HEK293T (cell line): ENCODE data around the gene COBLL1.

ENCODE experiments used
- CTCF ChIA-PET: fragments of 350-600 bp; formaldehyde crosslinking; extraction: SDS; loops from one replicate; lab custom pipeline; 2021; ENCODE audit warnings: antibody characterized with exemption, inconsistent platforms; lab: Yijun Ruan, JAX
- POLR2A ChIA-PET: fragments of 350-600 bp; formaldehyde crosslinking; extraction: SDS; loops from one replicate; lab custom pipeline; 2020; ENCODE audit warnings: antibody characterized with exemption, inconsistent platforms; lab: Yijun Ruan, JAX
- DNase-seq: peaks from one replicate; pipeline ENCODE4 v3.0.0; 2012; ENCODE audit warnings: mixed read lengths; ENCODE audit errors: extremely low spot score
- ARNT ChIP-seq: fragments of 450-650 bp; IDR thresholded peaks from 2 replicates; pipeline ENCODE4 v1.6.1; 2017; ENCODE audit warnings: mild to moderate bottlenecking
- BHLHE40 ChIP-seq: fragments of 450-650 bp; IDR thresholded peaks from 2 replicates; pipeline ENCODE4 v1.6.1; 2016; ENCODE audit warnings: mild to moderate bottlenecking, moderate library complexity, borderline replicate concordance
- CTBP1 ChIP-seq: fragments of 450-650 bp; IDR thresholded peaks from 2 replicates; pipeline ENCODE4 v1.6.1; 2016; ENCODE audit warnings: borderline replicate concordance
- ELF4 ChIP-seq: fragments of 450-650 bp; IDR thresholded peaks from 2 replicates; pipeline ENCODE4 v1.6.1; 2017; ENCODE audit warnings: antibody characterized with exemption
- FOXA1 ChIP-seq: fragments of 450-650 bp; IDR thresholded peaks from 2 replicates; pipeline ENCODE4 v1.6.1; 2016; ENCODE audit warnings: mild to moderate bottlenecking
- FOXK2 ChIP-seq: fragments of 450-650 bp; IDR thresholded peaks from 2 replicates; pipeline ENCODE4 v1.6.1; 2016; ENCODE audit warnings: mild to moderate bottlenecking
- FOXM1 ChIP-seq: fragments of 450-650 bp; IDR thresholded peaks from 2 replicates; pipeline ENCODE4 v1.6.1; 2017; ENCODE audit warnings: mild to moderate bottlenecking, borderline replicate concordance
- HDGF ChIP-seq: fragments of 450-650 bp; IDR thresholded peaks from 2 replicates; pipeline ENCODE4 v1.6.1; 2017; ENCODE audit warnings: antibody characterized with exemption, borderline replicate concordance
- L3MBTL2 ChIP-seq: fragments of 450-650 bp; conservative IDR thresholded peaks from 2 replicates; pipeline ENCODE4 v1.6.1; 2016; ENCODE audit warnings: mild to moderate bottlenecking
- LEF1 ChIP-seq: fragments of 450-650 bp; IDR thresholded peaks from 2 replicates; pipeline ENCODE4 v1.6.1; 2017; ENCODE audit warnings: mild to moderate bottlenecking, borderline replicate concordance
- NFRKB ChIP-seq: fragments of 450-650 bp; IDR thresholded peaks from 2 replicates; pipeline ENCODE4 v1.6.1; 2016; ENCODE audit warnings: mild to moderate bottlenecking, moderate library complexity
- SP1 ChIP-seq: fragments of 450-650 bp; IDR thresholded peaks from 2 replicates; pipeline ENCODE4 v1.6.1; 2017
- SUZ12 ChIP-seq: fragments of 450-650 bp; IDR thresholded peaks from 2 replicates; pipeline ENCODE4 v1.6.1; 2016; ENCODE audit warnings: mild to moderate bottlenecking
- TARDBP ChIP-seq: fragments of 450-650 bp; IDR thresholded peaks from 2 replicates; pipeline ENCODE4 v1.6.1; 2016
- ZNF384 ChIP-seq: fragments of 450-650 bp; IDR thresholded peaks from 2 replicates; pipeline ENCODE4 v1.6.1; 2016
- TF ChIP-seq, protein P1 (sequence below): fragments of 450-650 bp; IDR thresholded peaks from 2 replicates; pipeline ENCODE4 v1.6.1; 2016

The COBLL1 gene

DNA sequence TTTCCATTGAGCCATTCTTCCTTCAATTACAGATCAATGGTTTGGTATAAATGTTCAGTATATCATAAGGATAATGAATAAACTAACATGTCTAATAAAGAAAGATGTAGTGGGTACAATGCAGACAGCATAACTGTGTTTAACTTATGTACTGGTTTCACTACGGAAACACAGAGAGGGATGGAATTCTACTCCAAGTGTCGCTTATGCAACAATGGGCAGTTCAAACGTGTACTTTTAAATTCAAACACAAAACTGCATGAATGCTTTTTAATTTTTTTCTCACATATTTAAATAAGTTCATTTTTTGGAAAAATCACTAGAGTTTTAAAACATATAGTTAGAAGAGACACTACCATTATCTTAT, 74.7 kb downstream of the COBLL1 start:
- no peak for TF ChIP-seq HDGF
- TF ChIP-seq NFRKB: no peak
- no peak for TF ChIP-seq L3MBTL2
- TF ChIP-seq, protein P1, sequence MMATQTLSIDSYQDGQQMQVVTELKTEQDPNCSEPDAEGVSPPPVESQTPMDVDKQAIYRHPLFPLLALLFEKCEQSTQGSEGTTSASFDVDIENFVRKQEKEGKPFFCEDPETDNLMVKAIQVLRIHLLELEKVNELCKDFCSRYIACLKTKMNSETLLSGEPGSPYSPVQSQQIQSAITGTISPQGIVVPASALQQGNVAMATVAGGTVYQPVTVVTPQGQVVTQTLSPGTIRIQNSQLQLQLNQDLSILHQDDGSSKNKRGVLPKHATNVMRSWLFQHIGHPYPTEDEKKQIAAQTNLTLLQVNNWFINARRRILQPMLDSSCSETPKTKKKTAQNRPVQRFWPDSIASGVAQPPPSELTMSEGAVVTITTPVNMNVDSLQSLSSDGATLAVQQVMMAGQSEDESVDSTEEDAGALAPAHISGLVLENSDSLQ: no peak
- no peak for TF ChIP-seq SP1
- TF ChIP-seq FOXK2: no peak
- no peak for TF ChIP-seq ELF4
- no peak for TF ChIP-seq FOXA1
- no peak for TF ChIP-seq FOXM1
- TF ChIP-seq LEF1: no peak
- CTCF ChIA-PET: interaction anchor here (0.6 kb wide), 1 partner anchor 32 kb away, joined by 3 read pairs; no protein-coding TSS in a partner anchor
- no peak for DNase-seq
- POLR2A ChIA-PET: no interaction called here

DNA sequence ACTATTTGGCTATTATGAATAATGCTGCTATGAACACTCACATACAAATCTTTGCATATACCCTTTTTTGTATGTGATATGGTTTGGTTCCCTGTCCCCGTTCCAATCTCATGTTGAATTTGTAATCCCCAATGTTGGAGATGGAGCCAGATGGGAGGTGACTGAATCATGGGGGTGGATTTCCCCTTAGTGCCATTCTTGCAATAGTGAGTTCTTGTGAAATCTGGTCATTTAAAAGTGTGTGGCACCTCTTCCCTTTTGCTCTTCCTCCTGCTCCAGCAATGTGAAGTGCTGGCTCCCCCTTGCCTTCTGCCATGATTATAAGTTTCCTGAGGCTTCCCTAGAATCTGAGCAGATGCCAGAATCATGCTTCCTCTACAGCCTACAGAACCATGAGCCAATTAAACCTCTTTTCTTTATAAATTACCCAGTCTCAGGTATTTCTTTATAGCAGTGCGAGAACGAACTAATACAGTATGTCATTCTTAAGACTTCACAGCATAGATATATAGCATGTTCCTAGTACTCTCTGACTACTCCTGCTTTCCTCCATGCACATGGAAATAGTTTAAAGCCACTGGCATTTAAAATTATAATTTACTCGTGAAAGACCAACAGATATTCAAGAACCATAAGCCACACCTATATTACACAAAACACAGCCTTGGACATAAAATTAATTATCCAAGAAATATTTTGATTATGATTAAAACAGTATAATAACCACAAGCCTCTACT, 75.2 kb downstream of the COBLL1 start:
- ChIA-PET POLR2A (no interaction called here), CTCF (interaction anchor here (0.8 kb wide), 1 partner anchor 60 kb away, joined by 3 read pairs; no protein-coding TSS in a partner anchor)
- no peak for DNase-seq
- TF ChIP-seq, protein P1: no peak
- no peak for TF ChIP-seq TARDBP
- TF ChIP-seq HDGF: no peak
- TF ChIP-seq ELF4: no peak
- TF ChIP-seq SUZ12: no peak
- no peak for TF ChIP-seq L3MBTL2
- TF ChIP-seq FOXK2: no peak
- TF ChIP-seq CTBP1: no peak
- TF ChIP-seq LEF1: no peak
- TF ChIP-seq ZNF384: no peak
- TF ChIP-seq FOXM1: no peak
- TF ChIP-seq NFRKB: no peak
- no peak for TF ChIP-seq BHLHE40
- TF ChIP-seq FOXA1: no peak

DNA sequence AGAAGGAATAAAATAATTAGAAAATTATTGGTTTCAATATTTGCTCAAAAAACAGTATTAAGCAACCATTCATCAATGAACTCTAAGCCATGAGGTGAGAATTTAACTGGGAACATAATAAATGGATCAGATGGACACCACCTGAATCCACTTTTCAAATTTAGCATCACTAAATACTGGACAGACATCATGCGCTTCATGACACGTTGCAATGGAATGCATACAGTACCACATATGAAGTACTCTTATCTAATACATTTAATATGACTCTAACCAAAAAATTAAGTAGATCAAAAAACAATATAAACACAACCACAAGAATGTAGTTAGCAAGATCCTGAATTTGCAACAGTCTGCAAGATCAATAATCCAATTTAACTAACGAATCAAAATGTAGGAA, 76.6 kb downstream of the COBLL1 start:
- POLR2A ChIA-PET: no interaction called here
- no peak for TF ChIP-seq CTBP1
- TF ChIP-seq, protein P1: no peak
- no peak for TF ChIP-seq LEF1
- TF ChIP-seq TARDBP: no peak
- no peak for TF ChIP-seq FOXK2
- no peak for DNase-seq
- CTCF ChIA-PET: no interaction called here

DNA sequence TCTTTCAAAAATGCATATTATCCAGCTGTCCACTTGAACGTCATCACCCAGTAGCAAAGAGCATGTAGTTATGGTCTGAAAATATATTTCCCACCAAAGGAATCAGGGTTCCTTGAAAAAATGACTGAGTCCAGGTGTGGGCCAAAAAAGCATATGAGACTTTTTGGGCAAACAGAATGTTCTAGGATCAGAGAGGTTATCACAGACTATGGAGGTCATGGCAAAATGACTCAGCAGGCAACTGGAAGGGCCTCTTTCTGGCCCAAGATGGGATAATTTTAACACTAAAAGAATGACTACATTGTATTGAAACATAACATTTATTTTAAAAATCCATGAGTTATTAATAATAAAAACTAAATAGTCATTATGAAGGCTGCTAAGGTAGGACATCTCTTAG, 77.1 kb downstream of the COBLL1 start:
- CTCF ChIA-PET: no interaction called here
- TF ChIP-seq HDGF (no peak), FOXM1 (no peak), ZNF384 (no peak), NFRKB (no peak), LEF1 (no peak), CTBP1 (no peak), FOXA1 (no peak), ELF4 (no peak), SUZ12 (no peak), BHLHE40 (no peak), L3MBTL2 (no peak), FOXK2 (no peak), TARDBP (no peak)
- TF ChIP-seq, protein P1: no peak
- DNase-seq: no peak
- POLR2A ChIA-PET: no interaction called here

DNA sequence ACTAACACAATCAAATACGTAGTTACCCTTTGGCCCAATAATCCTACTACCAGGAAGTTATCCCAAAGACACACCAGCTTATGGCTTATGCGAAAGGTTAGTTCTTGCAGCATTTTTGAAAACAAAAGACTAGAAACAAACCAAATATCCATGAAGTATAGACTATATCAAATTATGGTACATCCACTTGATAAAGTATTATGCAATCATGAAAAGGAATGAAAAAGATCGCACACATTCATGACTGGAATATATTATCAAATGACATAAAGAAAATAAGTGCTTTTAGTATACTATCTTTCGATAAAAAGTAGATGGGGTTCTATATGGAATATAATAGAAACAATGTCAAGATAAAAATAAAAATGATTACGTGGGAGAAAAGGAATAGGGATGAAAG, 78.2 kb downstream of the COBLL1 start:
- DNase-seq: no peak
- TF ChIP-seq TARDBP: no peak
- no peak for TF ChIP-seq HDGF
- no peak for TF ChIP-seq SP1
- TF ChIP-seq ARNT: no peak
- TF ChIP-seq LEF1: no peak
- TF ChIP-seq, protein P1: no peak
- no peak for TF ChIP-seq SUZ12
- no peak for TF ChIP-seq L3MBTL2
- no peak for TF ChIP-seq FOXM1
- TF ChIP-seq FOXA1: no peak
- TF ChIP-seq NFRKB: no peak
- POLR2A ChIA-PET: no interaction called here
- CTCF ChIA-PET: no interaction called here
